Measurements from ENCODE around the gene HAVCR2.

The HAVCR2 gene

GRCh38 chr5:157051604-157052245, 57.1 kb downstream of the HAVCR2 start:
- Histone ChIP-seq H3K79me2 (ENCODE audit: insufficient read depth, low read length) (no peaks in the 10 kb centered on the region), H3K4me1 (ENCODE audit: insufficient read depth, low read length, severe bottlenecking) (no peaks in the 10 kb centered on the region), H2AFZ (ENCODE audit: low read length) (no peak overlapping the region), H3K27me3 (ENCODE audit: insufficient read depth, low read length) (no peaks in the 10 kb centered on the region), H3K9me3 (ENCODE audit: low read length) (no peaks in the 10 kb centered on the region), H3K27ac (ENCODE audit: low read depth, low read length, poor library complexity, severe bottlenecking) (no peak overlapping the region), H3K4me2 (ENCODE audit: low read length) (no peak overlapping the region), H3K4me3 (ENCODE audit: low read depth, low read length, poor library complexity, severe bottlenecking) (no peak overlapping the region), H3K9ac (ENCODE audit: low read length) (no peak overlapping the region), H3F3A (ENCODE audit: insufficient read depth, low read length) (no peaks in the 10 kb centered on the region), H4K20me1 (ENCODE audit: insufficient read depth, low read length) (no peaks in the 10 kb centered on the region), H3K36me3 (ENCODE audit: insufficient read depth, low read length) (no peaks in the 10 kb centered on the region), H3K9me2 (ENCODE audit: low read depth, low read length) (no peaks in the 10 kb centered on the region)
- TF ChIP-seq EZH2 (IDR thresholded peaks at IDR 0.05; ENCODE audit: borderline replicate concordance, low read length) (no peak), CTCF (IDR thresholded peaks at IDR 0.05; ENCODE audit: low read length) (no peak)

GRCh38 chr5:157050050-157050449, 58.8 kb downstream of the HAVCR2 start:
- Histone ChIP-seq H3K9me3 (ENCODE audit: low read length) (no peaks in the 10 kb centered on the region), H3K4me2 (ENCODE audit: low read length) (no peak overlapping the region), H3K27me3 (ENCODE audit: insufficient read depth, low read length) (no peaks in the 10 kb centered on the region), H2AFZ (ENCODE audit: low read length) (no peak overlapping the region), H3K36me3 (ENCODE audit: insufficient read depth, low read length) (no peaks in the 10 kb centered on the region), H3K27ac (ENCODE audit: low read depth, low read length, poor library complexity, severe bottlenecking) (no peak overlapping the region), H3K79me2 (ENCODE audit: insufficient read depth, low read length) (no peaks in the 10 kb centered on the region), H4K20me1 (ENCODE audit: insufficient read depth, low read length) (no peaks in the 10 kb centered on the region), H3K9me2 (ENCODE audit: low read depth, low read length) (no peaks in the 10 kb centered on the region), H3K4me1 (ENCODE audit: insufficient read depth, low read length, severe bottlenecking) (no peaks in the 10 kb centered on the region), H3F3A (ENCODE audit: insufficient read depth, low read length) (no peaks in the 10 kb centered on the region), H3K4me3 (ENCODE audit: low read depth, low read length, poor library complexity, severe bottlenecking) (no peak overlapping the region), H3K9ac (ENCODE audit: low read length) (no peak overlapping the region)
- TF ChIP-seq EZH2 (IDR thresholded peaks at IDR 0.05; ENCODE audit: borderline replicate concordance, low read length) (no peak), CTCF (IDR thresholded peaks at IDR 0.05; ENCODE audit: low read length) (no peak)

DNA sequence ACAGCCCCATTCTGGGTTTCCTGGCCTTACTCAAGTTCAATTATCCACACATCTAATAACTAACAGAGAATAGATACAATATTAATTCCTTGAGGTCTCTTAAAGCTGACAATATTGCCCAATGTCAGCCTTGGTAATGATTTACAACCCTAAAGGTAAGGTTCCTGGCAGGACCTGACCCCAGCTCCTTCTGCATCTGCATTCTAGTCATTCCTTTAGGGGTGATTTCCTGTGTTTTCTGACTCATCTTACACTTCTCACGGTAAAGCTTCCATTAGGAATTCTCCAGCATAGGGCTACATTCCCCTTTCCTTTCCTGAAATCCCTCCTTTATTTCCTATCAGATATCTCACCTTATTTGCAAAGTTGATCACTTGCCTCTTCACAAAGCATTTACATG, 59.2 kb downstream of the HAVCR2 start:
- no peak overlapping the region for H3K4me2 ChIP-seq (ENCODE audit: low read length)
- H3K9ac ChIP-seq (ENCODE audit: low read length) = no peak overlapping the region
- H3K79me2 ChIP-seq (ENCODE audit: insufficient read depth, low read length) = no peaks in the 10 kb centered on the region
- no peaks in the 10 kb centered on the region for H3F3A ChIP-seq (ENCODE audit: insufficient read depth, low read length)
- no peak overlapping the region for H3K27ac ChIP-seq (ENCODE audit: low read depth, low read length, poor library complexity, severe bottlenecking)
- no peaks in the 10 kb centered on the region for H3K36me3 ChIP-seq (ENCODE audit: insufficient read depth, low read length)
- TF ChIP-seq CTCF (IDR thresholded peaks at IDR 0.05; ENCODE audit: low read length) (no peak), EZH2 (IDR thresholded peaks at IDR 0.05; ENCODE audit: borderline replicate concordance, low read length) (no peak)
- H3K9me2 ChIP-seq (ENCODE audit: low read depth, low read length) = no peaks in the 10 kb centered on the region
- H4K20me1 ChIP-seq (ENCODE audit: insufficient read depth, low read length) = no peaks in the 10 kb centered on the region
- H3K9me3 ChIP-seq (ENCODE audit: low read length) = no peaks in the 10 kb centered on the region
- no peaks in the 10 kb centered on the region for H3K27me3 ChIP-seq (ENCODE audit: insufficient read depth, low read length)
- no peak overlapping the region for H2AFZ ChIP-seq (ENCODE audit: low read length)
- no peak overlapping the region for H3K4me3 ChIP-seq (ENCODE audit: low read depth, low read length, poor library complexity, severe bottlenecking)
- H3K4me1 ChIP-seq (ENCODE audit: insufficient read depth, low read length, severe bottlenecking) = no peaks in the 10 kb centered on the region
